SK-N-SH (cell line): Measurements from ENCODE around the gene ZNF526.

ENCODE experiments used
- CTCF ChIP-seq: fragments of 200-600 bp; sonication (generic); IDR thresholded peaks from 2 replicates; pipeline ENCODE4 v1.6.1; 2017; ENCODE audit warnings: antibody characterized with exemption, mild to moderate bottlenecking, moderate library complexity
- EZH2phosphoT487 ChIP-seq: fragments of 200-600 bp; sonication (generic); IDR thresholded peaks from 2 replicates; pipeline ENCODE4 v1.6.1; 2017; ENCODE audit warnings: low read depth, mixed run types, mild to moderate bottlenecking, antibody characterized with exemption, moderate library complexity, borderline replicate concordance
- GATA2 ChIP-seq: sonication (generic); formaldehyde crosslinking; IDR thresholded peaks from 2 replicates; pipeline ENCODE4 v1.5.0; 2020; ENCODE audit warnings: mild to moderate bottlenecking, missing genetic modification reagents
- JUND ChIP-seq: IDR thresholded peaks from 2 replicates; pipeline ENCODE4 v1.4.0; 2012
- NFIC ChIP-seq: IDR thresholded peaks from 2 replicates; pipeline ENCODE4 v1.4.0; 2012; ENCODE audit warnings: borderline replicate concordance
- POLR2AphosphoS5 ChIP-seq: IDR thresholded peaks from 2 replicates; pipeline ENCODE4 v1.6.1; 2012; ENCODE audit warnings: low read depth, low read length
- TAF1 ChIP-seq: IDR thresholded peaks from 2 replicates; pipeline ENCODE4 v1.6.1; 2012; ENCODE audit warnings: low read depth, mild to moderate bottlenecking, low read length, moderate library complexity, borderline replicate concordance
- TEAD4 ChIP-seq: IDR thresholded peaks from 2 replicates; pipeline ENCODE4 v1.4.0; 2012; ENCODE audit warnings: mild to moderate bottlenecking, borderline replicate concordance; ENCODE audit not compliant: insufficient read depth
- YY1 ChIP-seq: IDR thresholded peaks from 2 replicates; pipeline ENCODE4 v1.4.0; 2012; ENCODE audit warnings: low read depth, mild to moderate bottlenecking

GRCh38 chr19:42217520-42218437 lies 2.3 kb upstream of the ZNF526 start, which contains the start of gene DEDD2:
- TF ChIP-seq EZH2phosphoT487 (no peak), CTCF (no peak), NFIC (no peak), JUND (no peak), YY1 (0 out of 2 replicates have a peak, but pooled peaks have one; percentile 11), POLR2AphosphoS5 (peak; percentile 64; the same call in 1 of the 2 replicates), TAF1 (peak; percentile 29; the same call in 1 of the 2 replicates), GATA2 (CRISPR knock-in tag) (no peak), TEAD4 (no peak)
